ENCODE measurements around the gene LMNA.

- TF ChIP-seq FOXM1 (IDR thresholded peaks at IDR 0.05; ENCODE audit: borderline replicate concordance, low read depth) = no peak
- TF ChIP-seq TCF12 (IDR thresholded peaks at IDR 0.05; ENCODE audit: low read depth) = no peak
- no peak for TF ChIP-seq EP300 (IDR thresholded peaks at IDR 0.05; ENCODE audit: borderline replicate concordance)
- no peak for TF ChIP-seq ZBTB7A (IDR thresholded peaks at IDR 0.05; ENCODE audit: low read depth)
- no peak for TF ChIP-seq REST (IDR thresholded peaks at IDR 0.05; ENCODE audit: low read depth)
These were observed 41.4 kb downstream of the LMNA start for GRCh38 chr1:156155756-156156510.

Data from Ishikawa (cell line).